ENCODE data around the gene DSCAM. TPM values are rescaled to one million over a fixed set of nuclear protein-coding genes. Genes with fewer than 3 reads are reported as not detected.

Gene DSCAM
- polyA plus RNA-seq, 3 donors = not detected

- intact Hi-C loops (cut with micrococcal nuclease) = no loop called here
- Histone ChIP-seq H3K4me2 (replicated peaks; ENCODE audit: extremely low read depth, low read length, poor library complexity, severe bottlenecking) (no peak overlapping the region), H3K27me3 (ENCODE audit: control insufficient read depth in 2 of 2, insufficient read depth in 2 of 2, low read length in 2 of 2) (no peaks in the 10 kb centered on the region), H3K9me3 (replicated peaks in 1 of 2; ENCODE audit: control insufficient read depth in 1 of 2, insufficient read depth in 1 of 2, low read length in 2 of 2) (peaks cover 13 to 20% of the 10 kb centered on the region in 2 donors), H3K4me1 (ENCODE audit: control insufficient read depth in 1 of 2, insufficient read depth in 2 of 2, low read length in 2 of 2) (no peaks in the 10 kb centered on the region), H3K79me2 (ENCODE audit: insufficient read depth, low read length) (no peaks in the 10 kb centered on the region), H3K9ac (ENCODE audit: insufficient read depth, low read length, poor library complexity, severe bottlenecking) (no peak overlapping the region), H3K4me3 (replicated peaks in 1 of 3; ENCODE audit: low read depth in 2 of 3, low read length in 3 of 3) (no peak overlapping the region), H3K27ac (ENCODE audit: low read depth in 1 of 2, low read length in 2 of 2) (no peak overlapping the region), H2AFZ (ENCODE audit: insufficient read depth, low read depth, low read length, poor library complexity, severe bottlenecking) (no peak overlapping the region), H3K36me3 (replicated peaks in 1 of 2; ENCODE audit: control insufficient read depth in 1 of 2, insufficient read depth in 2 of 2, low read length in 2 of 2) (no peaks in the 10 kb centered on the region), H4K20me1 (ENCODE audit: insufficient read depth, low read length) (no peaks in the 10 kb centered on the region)
- no CpG with 5 or more reads among the region's 1 CpG for WGBS (ENCODE audit: insufficient coverage)
- H3K9me3 Mint-ChIP-seq = peaks cover 4 to 16% (median 8%) of the 10 kb centered on the region in 7 donors
- no peak for DNase-seq
- no peaks in the 10 kb centered on the region for H3K4me1 Mint-ChIP-seq
- H3K36me3 Mint-ChIP-seq = no peaks in the 10 kb centered on the region
- H3K4me3 Mint-ChIP-seq = no peak overlapping the region
- TF ChIP-seq CTCF (IDR thresholded peaks at IDR 0.05) = no peak
- no peak overlapping the region for H3K27ac Mint-ChIP-seq
- H3K27me3 Mint-ChIP-seq (ENCODE audit: low read depth in 3 of 3) = no peaks in the 10 kb centered on the region
Measured at GRCh38 chr21:40278345-40278744, 568.6 kb downstream of the DSCAM start.

GRCh38 chr21:40276001-40276400 is 571.0 kb downstream of the DSCAM start:
- 87% methylated on average over 7 of the region's 12 CpGs for WGBS (ENCODE audit: insufficient coverage)
- no peak overlapping the region for H3K9ac ChIP-seq (ENCODE audit: insufficient read depth, low read length, poor library complexity, severe bottlenecking)
- peaks cover 4 to 17% (median 9%) of the 10 kb centered on the region in 7 donors for H3K9me3 Mint-ChIP-seq

More at GRCh38 chr21:40276001-40276400, 571.0 kb downstream of the DSCAM start:
- no peak overlapping the region for H3K27ac Mint-ChIP-seq
- Histone ChIP-seq H3K27me3 (ENCODE audit: control insufficient read depth in 2 of 2, insufficient read depth in 2 of 2, low read length in 2 of 2) (no peaks in the 10 kb centered on the region), H3K36me3 (replicated peaks in 1 of 2; ENCODE audit: control insufficient read depth in 1 of 2, insufficient read depth in 2 of 2, low read length in 2 of 2) (no peaks in the 10 kb centered on the region), H3K27ac (ENCODE audit: low read depth in 1 of 2, low read length in 2 of 2) (no peak overlapping the region), H3K9me3 (replicated peaks in 1 of 2; ENCODE audit: control insufficient read depth in 1 of 2, insufficient read depth in 1 of 2, low read length in 2 of 2) (peaks cover 13 to 27% of the 10 kb centered on the region in 2 donors), H3K4me1 (ENCODE audit: control insufficient read depth in 1 of 2, insufficient read depth in 2 of 2, low read length in 2 of 2) (no peaks in the 10 kb centered on the region), H2AFZ (ENCODE audit: insufficient read depth, low read depth, low read length, poor library complexity, severe bottlenecking) (no peak overlapping the region), H3K4me2 (replicated peaks; ENCODE audit: extremely low read depth, low read length, poor library complexity, severe bottlenecking) (no peak overlapping the region), H3K4me3 (replicated peaks in 1 of 3; ENCODE audit: low read depth in 2 of 3, low read length in 3 of 3) (no peak overlapping the region), H3K79me2 (ENCODE audit: insufficient read depth, low read length) (no peaks in the 10 kb centered on the region), H4K20me1 (ENCODE audit: insufficient read depth, low read length) (no peaks in the 10 kb centered on the region)
- no peaks in the 10 kb centered on the region for H3K27me3 Mint-ChIP-seq (ENCODE audit: low read depth in 3 of 3)
- no peak for DNase-seq
- H3K36me3 Mint-ChIP-seq = no peaks in the 10 kb centered on the region
- no peak overlapping the region for H3K4me3 Mint-ChIP-seq
- no peak for TF ChIP-seq CTCF (IDR thresholded peaks at IDR 0.05)
- intact Hi-C loops (cut with micrococcal nuclease) = no loop called here
- H3K4me1 Mint-ChIP-seq = no peaks in the 10 kb centered on the region
